ENCODE data around the gene ANXA1. TPM values are rescaled to one million over a fixed set of nuclear protein-coding genes. Genes with fewer than 3 reads are reported as not detected.

Gene ANXA1
- total and polyA plus RNA-seq, 9 donors: 67.5 to 472 (median 110) TPM

DNA sequence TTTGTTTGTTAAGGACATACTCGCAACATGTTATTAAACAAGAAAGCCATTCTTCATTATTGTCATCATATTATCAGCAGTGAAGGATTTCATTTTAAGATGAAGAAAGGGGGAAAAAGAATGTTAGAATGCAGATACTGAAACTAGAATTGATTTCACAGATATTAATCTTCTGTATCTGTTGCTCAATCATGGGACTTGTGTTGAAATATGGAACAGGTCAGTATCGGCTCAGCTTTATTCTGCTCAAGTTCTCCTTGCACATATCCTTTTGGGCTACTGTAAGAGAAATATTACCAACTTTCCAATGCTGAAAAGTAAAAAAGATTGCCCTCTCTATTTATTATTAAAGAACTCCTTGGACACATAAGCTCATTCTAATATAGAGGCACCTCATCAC, 13.8 kb upstream of the ANXA1 start:
- no peak for TF ChIP-seq POLR2A (IDR thresholded peaks at IDR 0.05)
- TF ChIP-seq, protein P1, sequence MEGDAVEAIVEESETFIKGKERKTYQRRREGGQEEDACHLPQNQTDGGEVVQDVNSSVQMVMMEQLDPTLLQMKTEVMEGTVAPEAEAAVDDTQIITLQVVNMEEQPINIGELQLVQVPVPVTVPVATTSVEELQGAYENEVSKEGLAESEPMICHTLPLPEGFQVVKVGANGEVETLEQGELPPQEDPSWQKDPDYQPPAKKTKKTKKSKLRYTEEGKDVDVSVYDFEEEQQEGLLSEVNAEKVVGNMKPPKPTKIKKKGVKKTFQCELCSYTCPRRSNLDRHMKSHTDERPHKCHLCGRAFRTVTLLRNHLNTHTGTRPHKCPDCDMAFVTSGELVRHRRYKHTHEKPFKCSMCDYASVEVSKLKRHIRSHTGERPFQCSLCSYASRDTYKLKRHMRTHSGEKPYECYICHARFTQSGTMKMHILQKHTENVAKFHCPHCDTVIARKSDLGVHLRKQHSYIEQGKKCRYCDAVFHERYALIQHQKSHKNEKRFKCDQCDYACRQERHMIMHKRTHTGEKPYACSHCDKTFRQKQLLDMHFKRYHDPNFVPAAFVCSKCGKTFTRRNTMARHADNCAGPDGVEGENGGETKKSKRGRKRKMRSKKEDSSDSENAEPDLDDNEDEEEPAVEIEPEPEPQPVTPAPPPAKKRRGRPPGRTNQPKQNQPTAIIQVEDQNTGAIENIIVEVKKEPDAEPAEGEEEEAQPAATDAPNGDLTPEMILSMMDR (IDR thresholded peaks at IDR 0.05): no peak
- TF ChIP-seq EP300 (IDR thresholded peaks at IDR 0.05): no peak

DNA sequence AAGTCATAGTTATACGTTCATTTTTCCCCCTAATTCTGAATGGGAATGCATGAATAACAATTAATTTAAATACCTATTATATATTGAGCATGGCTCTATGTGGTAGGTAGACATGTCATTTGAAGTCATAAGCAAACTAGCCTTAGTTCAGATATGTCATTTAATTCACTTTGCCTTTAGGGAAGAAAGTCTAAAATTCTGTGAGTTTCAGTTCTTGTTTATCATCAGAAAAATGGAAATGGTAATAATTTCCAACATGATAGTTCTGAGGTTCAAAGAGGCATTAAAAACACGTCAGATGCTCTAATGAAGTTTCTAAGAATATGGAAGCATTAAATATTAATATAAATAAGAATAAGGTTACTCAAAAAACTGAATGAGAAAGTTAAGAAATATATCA, 13.1 kb upstream of the ANXA1 start:
- TF ChIP-seq POLR2A (IDR thresholded peaks at IDR 0.05) (no peak), EP300 (IDR thresholded peaks at IDR 0.05) (no peak)
- TF ChIP-seq, protein P1 (IDR thresholded peaks at IDR 0.05): no peak

More for the DNA sequence above, 13.8 kb upstream of the ANXA1 start:
- intact Hi-C loops (cut with DNase I): no loop called here
- no peaks in the 10 kb centered on the region for H3K36me3 ChIP-seq
- no peaks in the 10 kb centered on the region for H3K9me3 ChIP-seq
- no peak for DNase-seq
- no peaks in the 10 kb centered on the region for H3K27me3 ChIP-seq
- H3K27ac ChIP-seq: no peak overlapping the region
- no peak overlapping the region for H3K4me3 ChIP-seq
- H3K4me1 ChIP-seq (ENCODE audit: insufficient read depth): peaks cover 1% of the 10 kb centered on the region
- WGBS, 3 donors: 91 to 93% (median 91%) methylated on average over 2 of the region's 2 CpGs

DNA sequence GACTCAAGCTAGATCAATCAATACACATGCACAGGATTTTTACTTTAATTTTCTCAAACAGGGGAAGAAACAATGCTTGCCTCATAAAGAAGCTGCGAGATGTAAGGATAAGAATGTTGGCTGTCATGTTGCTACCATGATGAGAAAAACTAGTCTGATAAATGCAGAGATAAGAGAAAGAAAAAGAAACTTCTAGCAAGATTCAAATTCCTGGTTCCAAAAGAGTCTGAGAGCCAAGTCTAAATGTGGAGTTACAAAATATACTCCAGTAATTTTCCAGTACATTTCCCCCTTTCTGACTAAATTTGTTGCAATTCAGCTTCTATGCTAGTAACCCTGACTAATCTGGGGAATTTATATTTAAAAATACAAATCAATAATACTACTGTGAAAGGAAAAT, 10.4 kb upstream of the ANXA1 start:
- 78 to 96% (median 84%) methylated on average over 1 of the region's 1 CpG for WGBS, 3 donors
- no peak for TF ChIP-seq POLR2A (IDR thresholded peaks at IDR 0.05)
- Histone ChIP-seq H3K9me3 (no peaks in the 10 kb centered on the region), H3K36me3 (no peaks in the 10 kb centered on the region), H3K27me3 (no peaks in the 10 kb centered on the region), H3K4me3 (no peak overlapping the region), H3K27ac (no peak overlapping the region), H3K4me1 (ENCODE audit: insufficient read depth) (no peaks in the 10 kb centered on the region)
- intact Hi-C loops (cut with DNase I): no loop called here
- no peak for DNase-seq

More for the DNA sequence above, 13.1 kb upstream of the ANXA1 start:
- no peaks in the 10 kb centered on the region for H3K9me3 ChIP-seq
- H3K27ac ChIP-seq: no peak overlapping the region
- H3K4me3 ChIP-seq: no peak overlapping the region
- 87 to 94% (median 88%) methylated on average over 2 of the region's 2 CpGs for WGBS, 3 donors
- intact Hi-C loops (cut with DNase I): no loop called here
- DNase-seq: no peak
- H3K27me3 ChIP-seq: no peaks in the 10 kb centered on the region
- peaks cover 1% of the 10 kb centered on the region for H3K4me1 ChIP-seq (ENCODE audit: insufficient read depth)
- no peaks in the 10 kb centered on the region for H3K36me3 ChIP-seq

DNA sequence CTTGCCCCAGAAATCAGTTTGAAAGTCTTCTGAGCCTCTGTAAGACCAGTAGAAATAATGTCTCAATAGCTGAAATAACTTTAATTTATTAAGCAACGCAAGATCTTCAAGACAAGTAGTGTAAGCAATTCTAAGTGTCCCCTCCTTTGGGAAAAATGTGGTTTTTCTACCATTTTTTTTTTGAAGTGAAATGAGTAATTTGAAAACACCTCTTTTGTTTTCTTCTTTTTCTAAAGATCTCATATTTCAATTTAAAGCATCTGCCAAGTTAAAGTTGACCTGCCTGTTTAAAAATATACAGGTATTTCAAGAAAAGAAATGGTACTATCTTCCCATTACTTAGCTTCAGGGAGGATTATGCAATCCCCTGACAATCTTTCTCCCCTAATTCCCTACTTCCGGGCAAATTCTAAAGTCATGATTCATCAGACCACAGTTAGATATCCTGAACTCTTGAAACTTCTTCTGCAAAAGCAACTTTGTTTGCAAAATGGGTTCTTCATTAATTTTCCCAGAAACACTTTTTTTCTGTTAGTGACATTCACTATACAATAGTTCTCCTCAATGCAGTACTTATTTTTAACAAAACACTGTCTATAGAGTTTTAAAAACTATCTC, 7.8 kb upstream of the ANXA1 start:
- H3K4me3 ChIP-seq: no peak overlapping the region
- TF ChIP-seq POLR2A (IDR thresholded peaks at IDR 0.05): no peak
- TF ChIP-seq, protein P1 (IDR thresholded peaks at IDR 0.05): no peak
- H3K36me3 ChIP-seq: no peaks in the 10 kb centered on the region
- H3K27ac ChIP-seq: no peak overlapping the region
- intact Hi-C loops (cut with DNase I): no loop called here
- no peaks in the 10 kb centered on the region for H3K9me3 ChIP-seq
- DNase-seq: no peak
- no peaks in the 10 kb centered on the region for H3K27me3 ChIP-seq
- H3K4me1 ChIP-seq (ENCODE audit: insufficient read depth): no peaks in the 10 kb centered on the region
- 20 to 34% (median 33%) methylated on average over 2 of the region's 2 CpGs for WGBS, 3 donors

DNA sequence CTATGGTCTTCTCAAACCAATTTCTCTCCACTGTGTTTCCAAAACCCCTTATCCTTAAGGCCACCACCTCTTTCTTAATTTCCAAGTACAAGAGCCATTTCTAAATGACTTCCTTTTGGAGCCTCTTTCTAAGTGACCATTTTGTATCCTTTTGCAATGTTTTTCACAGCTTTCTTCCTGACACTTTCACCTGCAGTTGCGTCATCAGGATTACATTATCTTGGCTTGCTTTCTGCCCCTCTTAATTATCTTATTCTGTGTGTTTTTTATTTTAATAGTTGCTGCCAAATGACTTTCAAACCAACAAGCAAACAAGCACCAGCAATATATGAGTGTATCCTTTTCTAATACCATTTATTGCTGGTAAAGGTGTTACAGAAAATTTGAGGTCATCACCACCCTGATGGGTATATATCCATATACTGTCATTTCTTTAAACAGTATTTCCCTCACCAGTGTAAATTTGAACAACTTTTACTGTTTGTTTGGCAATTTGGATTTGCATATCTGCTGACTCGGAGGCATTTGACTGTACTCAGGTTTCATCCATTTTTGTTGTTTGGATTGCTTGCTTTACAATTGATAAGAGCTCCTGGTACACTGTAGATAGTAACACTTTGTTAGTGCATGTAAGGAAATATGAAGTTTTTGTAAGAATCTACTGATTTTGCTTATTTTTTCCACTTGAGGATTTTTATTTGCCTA, 5.4 kb upstream of the ANXA1 start:
- 72 to 86% (median 82%) methylated on average over 2 of the region's 2 CpGs for WGBS, 3 donors
- TF ChIP-seq, protein P1 (IDR thresholded peaks at IDR 0.05): no peak
- TF ChIP-seq POLR2A (IDR thresholded peaks at IDR 0.05): no peak
- no peak for TF ChIP-seq EP300 (IDR thresholded peaks at IDR 0.05)
- no peaks in the 10 kb centered on the region for H3K27me3 ChIP-seq
- no peaks in the 10 kb centered on the region for H3K9me3 ChIP-seq
- H3K36me3 ChIP-seq: no peaks in the 10 kb centered on the region
- no peak overlapping the region for H3K4me3 ChIP-seq
- DNase-seq: no peak
- intact Hi-C loops (cut with DNase I): no loop called here
- H3K27ac ChIP-seq: no peak overlapping the region
- H3K4me1 ChIP-seq (ENCODE audit: insufficient read depth): peaks cover 1% of the 10 kb centered on the region
